Measurements from ENCODE around the gene CRHR1.
"Not testable (repeated sequence)": the region's sequence is repeated elsewhere in the genome, so short reads cannot be mapped to it uniquely, and the experiment has no call there.

Gene CRHR1

GRCh38 chr17:45847101-45847500, 63.0 kb downstream of the CRHR1 start:
- DNase-seq: no peak

DNA sequence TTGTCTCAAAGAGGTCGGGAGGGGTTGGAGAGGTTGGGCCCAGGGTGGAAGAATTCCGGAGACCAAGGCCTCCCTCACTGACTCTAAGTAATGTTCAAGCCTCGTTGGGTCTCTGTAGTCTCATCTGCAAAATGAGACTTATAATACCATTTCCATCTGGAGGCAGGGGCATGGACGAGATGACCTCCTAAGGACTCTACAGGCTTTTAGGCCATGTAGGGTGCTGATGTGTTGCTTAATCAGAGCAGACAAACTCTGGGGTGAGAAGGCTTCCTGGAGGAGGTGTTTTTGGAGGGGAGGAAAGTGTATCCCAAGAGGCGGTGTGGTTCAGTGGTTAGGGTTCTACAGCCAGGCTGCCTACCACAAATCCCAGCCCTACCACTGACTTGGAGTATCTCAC, 63.6 kb downstream of the CRHR1 start:
- DNase-seq: no peak

DNA sequence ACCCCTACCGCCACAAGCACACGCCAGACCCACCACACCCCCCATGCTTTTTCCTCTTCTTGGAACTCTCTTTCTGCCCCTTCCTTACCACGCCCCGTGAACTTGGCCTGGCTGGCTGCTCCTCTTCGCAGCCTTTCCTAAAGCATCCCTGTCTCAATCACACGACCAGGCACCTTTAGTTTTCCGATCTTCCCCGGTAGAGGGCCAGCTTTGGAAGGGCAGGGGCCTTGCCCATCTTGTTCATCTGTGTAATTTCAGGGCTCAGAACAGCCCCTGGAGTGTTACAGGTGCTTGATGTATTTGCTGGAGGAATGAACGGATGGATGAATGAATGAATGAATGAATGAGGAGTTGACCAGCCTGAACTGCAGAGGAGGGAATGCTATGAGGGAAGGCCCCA, 64.3 kb downstream of the CRHR1 start:
- DNase-seq: no peak

- DNase-seq: no peak
Measured at GRCh38 chr17:45848868-45849535, 64.9 kb downstream of the CRHR1 start.

GRCh38 chr17:45849536-45849990, 65.4 kb downstream of the CRHR1 start:
- no peak for DNase-seq

DNA sequence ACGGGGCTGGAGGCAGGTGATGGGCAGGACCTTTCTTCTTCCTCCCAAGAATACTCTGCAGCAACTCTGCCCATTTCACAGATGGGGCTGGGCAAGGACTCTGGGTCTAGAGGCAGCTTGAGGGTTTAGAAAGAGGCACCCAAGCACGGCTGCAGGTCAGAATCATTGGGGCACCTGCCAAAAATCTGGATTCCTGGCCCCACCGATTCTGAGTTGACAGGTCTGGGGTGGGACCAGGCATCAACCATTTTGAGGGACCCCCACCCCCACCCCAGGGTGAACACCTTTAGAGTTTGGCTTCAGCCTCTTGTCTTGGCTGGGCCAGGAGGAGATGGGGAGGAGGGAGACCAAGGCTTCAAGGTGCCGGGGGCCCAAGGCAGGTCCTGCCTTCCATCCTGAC, 65.9 kb downstream of the CRHR1 start:
- DNase-seq: no peak

DNA sequence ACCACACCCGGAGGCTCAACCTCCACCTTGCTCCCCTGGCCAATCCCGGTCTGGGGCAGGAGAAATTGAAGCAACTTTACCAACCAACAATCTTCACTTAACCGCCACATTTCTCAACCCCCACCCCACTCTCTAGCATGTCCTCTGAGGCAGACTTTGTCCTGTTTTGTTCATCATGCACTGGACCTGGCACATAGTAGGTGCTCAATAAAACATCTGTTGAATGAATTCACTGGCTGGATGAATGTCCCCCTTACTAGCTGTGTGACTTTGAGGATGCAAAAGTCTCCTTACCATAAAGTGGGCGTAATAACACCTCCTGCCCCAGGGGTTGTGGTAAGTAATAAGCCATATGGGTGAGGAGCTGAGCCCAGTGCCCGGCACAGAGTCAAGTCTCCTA, 66.3 kb downstream of the CRHR1 start:
- no peak for DNase-seq

GRCh38 chr17:45851022-45851421, 66.9 kb downstream of the CRHR1 start:
- DNase-seq: no peak

GRCh38 chr17:45851464-45851863, 67.3 kb downstream of the CRHR1 start:
- no peak for DNase-seq

- no peak for DNase-seq
Measured at GRCh38 chr17:45851873-45852272, 67.8 kb downstream of the CRHR1 start.

- peak; percentile 68 to 77 (median 75) for DNase-seq
Measured at GRCh38 chr17:45852535-45853297, 68.6 kb downstream of the CRHR1 start.

GRCh38 chr17:45854209-45854608, 70.1 kb downstream of the CRHR1 start:
- DNase-seq: no peak

DNA sequence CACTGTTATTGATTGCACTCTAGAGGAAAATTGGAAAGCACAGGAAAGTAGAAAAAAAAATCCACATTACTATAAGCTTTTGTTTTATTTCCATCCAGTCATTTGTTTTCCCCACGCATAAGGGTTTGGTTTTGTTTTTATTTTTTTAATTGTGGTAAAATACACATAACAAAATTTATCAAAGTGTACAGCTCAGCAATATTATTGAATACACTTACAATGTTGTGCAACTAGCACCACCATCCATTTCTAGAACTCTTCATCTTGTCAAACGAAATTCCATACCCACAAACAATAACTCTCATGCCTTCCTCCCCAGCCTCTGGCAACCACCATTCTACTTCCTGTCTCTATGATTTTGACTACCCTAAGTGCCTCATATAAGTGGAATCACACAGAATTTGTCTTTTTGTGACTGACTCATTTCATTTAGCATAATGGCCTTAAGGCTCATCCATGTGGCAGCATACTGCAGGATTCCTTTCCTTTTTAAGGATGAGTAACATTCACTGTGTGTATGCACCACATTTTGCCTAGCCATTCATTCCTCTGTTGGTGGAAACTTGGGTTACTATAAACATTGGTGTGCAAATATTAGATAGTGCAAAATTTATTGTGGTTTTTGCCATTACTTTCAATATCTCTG, 71.7 kb downstream of the CRHR1 start:
- no peak for DNase-seq

GRCh38 chr17:45857977-45858708, 74.0 kb downstream of the CRHR1 start:
- peak in 2 of 3 donors; percentile 17 to 50 for DNase-seq

DNA sequence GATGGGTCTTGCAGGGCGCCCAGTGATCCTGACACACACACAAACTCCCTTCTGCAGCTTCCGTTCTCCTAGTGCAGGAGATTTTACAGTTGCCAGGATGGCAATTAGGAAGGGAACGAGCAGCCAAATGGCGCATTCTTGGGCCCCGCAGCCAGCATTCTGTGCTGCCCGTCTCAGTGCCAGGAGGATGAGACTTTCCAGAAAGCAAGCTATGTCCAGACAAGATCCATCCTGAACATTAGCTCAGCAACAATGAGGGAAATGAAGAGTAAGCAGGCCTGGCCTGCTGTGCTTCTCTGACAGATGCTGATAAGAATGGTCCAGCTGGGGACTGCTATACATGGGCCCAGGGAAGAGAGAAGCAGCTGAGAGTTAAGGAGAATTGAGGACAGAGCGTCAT, 77.0 kb downstream of the CRHR1 start:
- DNase-seq: no peak

- not testable (repeated sequence) for DNase-seq
Measured at GRCh38 chr17:45862127-45862526, 78.0 kb downstream of the CRHR1 start.

GRCh38 chr17:45863857-45864654, 79.9 kb downstream of the CRHR1 start:
- DNase-seq: no peak

DNA sequence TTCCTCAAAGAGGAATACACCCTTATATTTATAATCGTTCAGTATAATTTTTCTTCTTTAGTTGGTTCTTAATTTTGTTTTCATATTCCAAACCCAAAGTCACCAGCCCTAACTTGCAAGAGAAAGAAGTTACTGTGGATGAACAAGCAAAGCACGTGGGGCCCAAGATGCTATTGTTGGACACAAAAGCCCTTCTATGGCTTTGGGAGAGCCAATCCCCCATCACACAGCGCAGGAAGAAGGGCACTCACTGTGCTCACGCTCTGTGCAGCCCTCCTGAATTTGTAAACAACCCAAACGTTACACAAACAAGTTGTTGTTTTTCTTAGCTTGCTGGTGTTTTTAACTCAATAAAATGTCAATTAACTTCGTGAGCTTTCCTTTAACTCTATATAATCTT, 83.1 kb downstream of the CRHR1 start:
- no peak for DNase-seq

DNA sequence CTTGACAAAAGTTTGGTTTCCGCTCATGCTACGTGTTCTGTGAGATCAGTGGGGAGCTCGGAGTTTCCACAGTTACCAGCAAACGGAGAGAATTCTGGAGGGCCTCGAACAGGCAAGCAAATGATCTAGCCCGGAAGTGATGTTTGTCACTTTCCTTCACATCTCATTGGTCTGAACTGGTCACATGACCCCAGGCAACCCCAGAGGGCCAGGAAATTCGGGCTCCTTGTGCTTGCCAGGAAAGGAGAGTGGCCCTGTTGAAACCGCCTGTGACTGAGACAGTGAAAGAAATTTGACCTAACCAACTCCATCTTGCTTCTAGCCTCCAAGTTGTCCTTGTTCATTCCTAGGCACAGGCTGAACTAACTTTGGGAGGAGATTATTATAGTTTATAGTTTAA, 83.6 kb downstream of the CRHR1 start:
- peak in 1 of 3 donors; percentile 10 for DNase-seq

- no peak for DNase-seq
Measured at GRCh38 chr17:45868276-45868675, 84.2 kb downstream of the CRHR1 start.

GRCh38 chr17:45869676-45870341, 85.7 kb downstream of the CRHR1 start:
- DNase-seq: peak; percentile 24 to 44 (median 35)
